Progenitor cell of endocrine pancreas (in vitro differentiated cells): ENCODE measurements around the gene LAPTM5. TPM values are rescaled to one million over a fixed set of nuclear protein-coding genes. Genes with fewer than 3 reads are reported as not detected.
A peak's percentile ranks its signal among the peaks of the same experiment; 100 is the strongest.

Experiments
- DNase-seq: peaks from one replicate; pipeline ENCODE4 v3.0.0; 2021; ENCODE audit warnings: low spot score; ENCODE audit not compliant: unreplicated experiment
- H3K27ac Mint-ChIP-seq: 2 replicates; pipeline ENCODE4 v1.8.0; 2021; ENCODE audit warnings: mild to moderate bottlenecking, moderate library complexity, mixed read lengths
- H3K27me3 Mint-ChIP-seq: 2 replicates; pipeline ENCODE4 v1.8.0; 2021; ENCODE audit warnings: mixed read lengths
- H3K36me3 Mint-ChIP-seq: 2 replicates; pipeline ENCODE4 v1.8.0; 2022; ENCODE audit warnings: mixed read lengths; ENCODE audit not compliant: insufficient read depth
- H3K4me1 Mint-ChIP-seq: 2 replicates; pipeline ENCODE4 v1.8.0; 2021; ENCODE audit warnings: low read depth, mixed read lengths
- H3K4me3 Mint-ChIP-seq: 2 replicates; pipeline ENCODE4 v1.8.0; 2021; ENCODE audit warnings: low read depth, mild to moderate bottlenecking, moderate library complexity, mixed read lengths
- H3K9me3 Mint-ChIP-seq: 2 replicates; pipeline ENCODE4 v1.8.0; 2021; ENCODE audit warnings: low read depth, mixed read lengths
- CTCF ChIP-seq: fragments of 200-600 bp; sonication (generic); IDR thresholded peaks from one replicate; pipeline ENCODE4 v1.5.0; 2021; ENCODE audit warnings: antibody characterized with exemption, mild to moderate bottlenecking; ENCODE audit not compliant: unreplicated experiment
- long read RNA-seq: library from polyadenylated mRNA; unstranded; transcript quantifications from one replicate; pipeline ENCODE4 v2.0.0, GENCODE V29; 2020
- total RNA-seq: library from RNA; stranded (reverse); gene quantifications from 2 replicates; pipeline ENCODE4 v1.2.1, GENCODE V29; 2021

The LAPTM5 gene
- 0.20 TPM in 1 of 2 replicates, not detected in the other for total RNA-seq
- long read RNA-seq: 0 reads

- peaks cover 12% of the 10 kb centered on the region for H3K27me3 Mint-ChIP-seq
- H3K4me3 Mint-ChIP-seq: no peak within 1 kb of the TSS
- H3K9me3 Mint-ChIP-seq: no peaks in the 10 kb centered on the region
- H3K36me3 Mint-ChIP-seq: no peaks in the 10 kb centered on the region
- peak within 1 kb of the TSS; percentile 57 for H3K27ac Mint-ChIP-seq
- H3K4me1 Mint-ChIP-seq: no peaks in the 10 kb centered on the region
- no peak for TF ChIP-seq CTCF
- no peak for DNase-seq
Observed at GRCh38 chr1:30757352-30758120, at the start of gene LAPTM5. LAPTM5 (minus strand) TSS chr1:30757774; CDS start chr1:30757745, 29 bp downstream.

GRCh38 chr1:30806381-30807317 lies 49.1 kb upstream of the LAPTM5 start:
- Mint-ChIP-seq H3K36me3 (no peaks in the 10 kb centered on the region), H3K4me1 (peaks cover 11% of the 10 kb centered on the region), H3K27me3 (peaks cover 33% of the 10 kb centered on the region), H3K4me3 (no peak overlapping the region), H3K9me3 (no peaks in the 10 kb centered on the region), H3K27ac (no peak overlapping the region)
- TF ChIP-seq CTCF: no peak
- no peak for DNase-seq

GRCh38 chr1:30805304-30806003 lies 47.9 kb upstream of the LAPTM5 start:
- Mint-ChIP-seq H3K27ac (no peak overlapping the region), H3K36me3 (no peaks in the 10 kb centered on the region), H3K9me3 (no peaks in the 10 kb centered on the region), H3K4me1 (peaks cover 9% of the 10 kb centered on the region), H3K27me3 (peaks cover 28% of the 10 kb centered on the region), H3K4me3 (no peak overlapping the region)
- DNase-seq: no peak
- no peak for TF ChIP-seq CTCF

- DNase-seq: no peak
- H3K4me3 Mint-ChIP-seq: no peak overlapping the region
- H3K27me3 Mint-ChIP-seq: peaks cover 27% of the 10 kb centered on the region
- H3K27ac Mint-ChIP-seq: no peak overlapping the region
- TF ChIP-seq CTCF: no peak
- H3K9me3 Mint-ChIP-seq: no peaks in the 10 kb centered on the region
- H3K4me1 Mint-ChIP-seq: peaks cover 9% of the 10 kb centered on the region
- H3K36me3 Mint-ChIP-seq: no peaks in the 10 kb centered on the region
Observed at GRCh38 chr1:30804822-30805221, 47.2 kb upstream of the LAPTM5 start.

DNA sequence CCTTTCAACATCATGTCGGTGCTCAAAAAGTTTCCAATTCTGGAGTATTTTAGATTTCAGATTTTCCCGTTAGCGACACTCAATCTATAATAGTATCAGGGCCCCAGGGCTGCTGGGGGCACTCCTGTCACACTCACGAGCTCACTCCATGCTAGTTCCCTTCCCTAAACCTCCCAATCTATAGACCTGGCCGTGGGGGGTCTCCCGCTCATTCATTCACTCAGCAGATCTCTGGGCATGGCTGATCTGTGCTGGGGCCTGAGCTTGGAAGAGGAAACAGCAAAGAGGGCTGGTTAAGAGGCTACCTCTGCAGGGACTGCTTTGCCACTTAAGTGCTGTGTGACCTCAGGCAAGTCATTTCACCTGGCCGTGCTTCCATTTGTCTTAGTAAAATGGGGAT lies 46.8 kb upstream of the LAPTM5 start:
- Mint-ChIP-seq H3K36me3 (no peaks in the 10 kb centered on the region), H3K27ac (no peak overlapping the region), H3K9me3 (no peaks in the 10 kb centered on the region), H3K4me3 (no peak overlapping the region), H3K4me1 (peaks cover 8% of the 10 kb centered on the region), H3K27me3 (peaks cover 24% of the 10 kb centered on the region)
- no peak for DNase-seq
- TF ChIP-seq CTCF: no peak
